Measurements from ENCODE around the gene CAB39L.

Gene CAB39L

DNA sequence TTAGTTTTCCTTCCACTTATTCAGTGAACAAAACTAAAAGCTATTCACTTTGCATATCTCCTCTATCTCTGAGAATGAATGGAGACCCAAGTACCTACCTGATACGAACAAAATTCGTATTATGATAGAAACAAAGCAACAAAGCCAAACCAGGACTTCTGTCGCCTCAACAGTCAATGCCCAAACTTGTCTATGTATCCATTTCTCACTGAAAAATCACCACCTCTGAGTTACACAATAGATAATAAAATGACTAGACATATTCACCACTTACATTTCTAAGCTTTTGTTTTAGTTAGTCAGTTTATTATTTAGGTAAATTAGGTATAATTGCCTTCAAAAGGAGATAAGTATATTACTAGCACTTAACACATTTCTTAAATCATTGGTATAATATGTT, 67.7 kb downstream of the CAB39L start:
- H3K9ac ChIP-seq (ENCODE audit: low read depth, low read length, poor library complexity, severe bottlenecking): no peak overlapping the region
- H3K79me2 ChIP-seq (ENCODE audit: insufficient read depth, low read length): no peaks in the 10 kb centered on the region
- TF ChIP-seq EZH2phosphoT487 (IDR thresholded peaks at IDR 0.05; ENCODE audit: borderline replicate concordance): no peak
- TF ChIP-seq, protein P1, sequence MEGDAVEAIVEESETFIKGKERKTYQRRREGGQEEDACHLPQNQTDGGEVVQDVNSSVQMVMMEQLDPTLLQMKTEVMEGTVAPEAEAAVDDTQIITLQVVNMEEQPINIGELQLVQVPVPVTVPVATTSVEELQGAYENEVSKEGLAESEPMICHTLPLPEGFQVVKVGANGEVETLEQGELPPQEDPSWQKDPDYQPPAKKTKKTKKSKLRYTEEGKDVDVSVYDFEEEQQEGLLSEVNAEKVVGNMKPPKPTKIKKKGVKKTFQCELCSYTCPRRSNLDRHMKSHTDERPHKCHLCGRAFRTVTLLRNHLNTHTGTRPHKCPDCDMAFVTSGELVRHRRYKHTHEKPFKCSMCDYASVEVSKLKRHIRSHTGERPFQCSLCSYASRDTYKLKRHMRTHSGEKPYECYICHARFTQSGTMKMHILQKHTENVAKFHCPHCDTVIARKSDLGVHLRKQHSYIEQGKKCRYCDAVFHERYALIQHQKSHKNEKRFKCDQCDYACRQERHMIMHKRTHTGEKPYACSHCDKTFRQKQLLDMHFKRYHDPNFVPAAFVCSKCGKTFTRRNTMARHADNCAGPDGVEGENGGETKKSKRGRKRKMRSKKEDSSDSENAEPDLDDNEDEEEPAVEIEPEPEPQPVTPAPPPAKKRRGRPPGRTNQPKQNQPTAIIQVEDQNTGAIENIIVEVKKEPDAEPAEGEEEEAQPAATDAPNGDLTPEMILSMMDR (conservative IDR thresholded peaks at IDR 0.05; ENCODE audit: low read length): no peak
- H3K4me1 ChIP-seq (ENCODE audit: insufficient read depth, low read length, poor library complexity, severe bottlenecking): no peaks in the 10 kb centered on the region
- peaks cover 30% of the 10 kb centered on the region for H3K27me3 ChIP-seq (ENCODE audit: insufficient read depth, low read length, poor library complexity, severe bottlenecking)
- H4K20me1 ChIP-seq (ENCODE audit: insufficient read depth, low read length, poor library complexity, severe bottlenecking): no peaks in the 10 kb centered on the region
- H3K4me3 ChIP-seq (ENCODE audit: low read length, poor library complexity, severe bottlenecking): no peak overlapping the region
- H3K36me3 ChIP-seq (ENCODE audit: insufficient read depth, low read length): no peaks in the 10 kb centered on the region
- H3K9me3 ChIP-seq (ENCODE audit: insufficient read depth, low read depth, low read length): no peaks in the 10 kb centered on the region
- H3K4me2 ChIP-seq (ENCODE audit: low read depth, low read length, poor library complexity, severe bottlenecking): no peak overlapping the region
- no peak overlapping the region for H2AFZ ChIP-seq (ENCODE audit: low read length)
- H3F3A ChIP-seq (ENCODE audit: low read depth): no peaks in the 10 kb centered on the region
- H3K9me2 ChIP-seq (replicated peaks; ENCODE audit: low read depth, low read length): no peaks in the 10 kb centered on the region

DNA sequence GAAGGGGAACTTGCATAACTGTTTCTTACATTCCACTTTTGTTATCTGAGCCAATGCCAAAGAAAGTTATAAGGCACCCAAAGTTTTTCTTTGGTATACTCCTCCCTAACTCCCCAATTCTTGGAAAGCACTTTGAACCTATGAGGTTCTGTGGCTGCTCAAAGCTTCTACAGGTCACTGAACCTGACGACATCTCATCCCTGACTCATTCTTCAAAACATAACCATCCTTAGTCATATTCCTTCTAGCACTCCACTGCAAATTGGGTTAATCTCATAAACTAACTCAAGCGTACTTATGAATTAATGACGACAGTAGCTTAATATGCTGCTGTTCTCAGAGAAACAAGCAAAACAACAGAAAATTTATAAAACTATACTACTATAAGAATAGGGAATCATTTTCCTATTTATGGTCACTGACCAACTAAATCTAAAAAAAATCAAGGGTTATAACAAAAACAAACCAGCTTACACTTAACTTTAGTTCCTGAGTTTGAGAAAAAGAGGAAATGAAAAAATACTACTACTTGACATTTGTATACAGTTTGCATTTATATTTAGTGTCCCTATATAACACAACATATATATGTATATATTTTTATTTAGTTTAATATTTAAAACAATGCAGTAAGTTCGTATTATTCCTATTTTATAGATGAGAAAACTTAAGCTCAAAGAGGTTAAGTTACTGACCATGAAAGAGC, 69.1 kb downstream of the CAB39L start:
- Histone ChIP-seq H2AFZ (ENCODE audit: low read length) (no peak overlapping the region), H3K4me2 (ENCODE audit: low read depth, low read length, poor library complexity, severe bottlenecking) (no peak overlapping the region)

DNA sequence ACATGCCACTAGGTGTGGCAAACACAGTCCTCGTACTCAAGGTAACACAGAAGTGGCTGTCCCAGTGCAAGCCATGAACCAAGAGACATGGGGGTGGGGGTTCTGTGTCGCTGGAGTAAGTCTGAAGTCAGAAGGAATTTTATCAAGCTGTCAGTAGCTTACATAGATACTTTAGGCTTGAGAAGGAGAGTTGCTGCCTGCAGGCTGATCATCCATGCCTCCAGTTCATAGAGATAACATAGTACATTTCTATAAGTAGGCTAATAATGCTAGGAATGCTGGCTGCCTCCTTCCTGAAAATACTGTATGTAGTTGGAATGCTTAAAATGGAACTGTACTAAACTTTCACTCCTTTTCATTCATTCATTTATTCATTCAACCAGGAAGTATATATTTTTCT, 70.1 kb downstream of the CAB39L start:
- no peak overlapping the region for H3K4me2 ChIP-seq (ENCODE audit: low read depth, low read length, poor library complexity, severe bottlenecking)
- H2AFZ ChIP-seq (ENCODE audit: low read length): no peak overlapping the region

More for the DNA sequence above, 69.1 kb downstream of the CAB39L start:
- Histone ChIP-seq H3K4me1 (ENCODE audit: insufficient read depth, low read length, poor library complexity, severe bottlenecking) (no peaks in the 10 kb centered on the region), H3K79me2 (ENCODE audit: insufficient read depth, low read length) (no peaks in the 10 kb centered on the region), H3K27me3 (ENCODE audit: insufficient read depth, low read length, poor library complexity, severe bottlenecking) (peaks cover 41% of the 10 kb centered on the region), H3K4me3 (ENCODE audit: low read length, poor library complexity, severe bottlenecking) (no peak overlapping the region), H3K9me3 (ENCODE audit: insufficient read depth, low read depth, low read length) (no peaks in the 10 kb centered on the region), H4K20me1 (ENCODE audit: insufficient read depth, low read length, poor library complexity, severe bottlenecking) (no peaks in the 10 kb centered on the region), H3F3A (ENCODE audit: low read depth) (no peaks in the 10 kb centered on the region), H3K9me2 (replicated peaks; ENCODE audit: low read depth, low read length) (no peaks in the 10 kb centered on the region), H3K9ac (ENCODE audit: low read depth, low read length, poor library complexity, severe bottlenecking) (no peak overlapping the region), H3K36me3 (ENCODE audit: insufficient read depth, low read length) (no peaks in the 10 kb centered on the region)
- TF ChIP-seq, protein P1 (conservative IDR thresholded peaks at IDR 0.05; ENCODE audit: low read length): no peak
- no peak for TF ChIP-seq EZH2phosphoT487 (IDR thresholded peaks at IDR 0.05; ENCODE audit: borderline replicate concordance)

More for the DNA sequence above, 70.1 kb downstream of the CAB39L start:
- no peaks in the 10 kb centered on the region for H3K36me3 ChIP-seq (ENCODE audit: insufficient read depth, low read length)
- no peaks in the 10 kb centered on the region for H4K20me1 ChIP-seq (ENCODE audit: insufficient read depth, low read length, poor library complexity, severe bottlenecking)
- peaks cover 50% of the 10 kb centered on the region for H3K27me3 ChIP-seq (ENCODE audit: insufficient read depth, low read length, poor library complexity, severe bottlenecking)
- H3K79me2 ChIP-seq (ENCODE audit: insufficient read depth, low read length): no peaks in the 10 kb centered on the region
- TF ChIP-seq EZH2phosphoT487 (IDR thresholded peaks at IDR 0.05; ENCODE audit: borderline replicate concordance): no peak
- TF ChIP-seq, protein P1 (conservative IDR thresholded peaks at IDR 0.05; ENCODE audit: low read length): no peak
- H3K4me3 ChIP-seq (ENCODE audit: low read length, poor library complexity, severe bottlenecking): no peak overlapping the region
- H3K9ac ChIP-seq (ENCODE audit: low read depth, low read length, poor library complexity, severe bottlenecking): no peak overlapping the region
- H3K9me3 ChIP-seq (ENCODE audit: insufficient read depth, low read depth, low read length): no peaks in the 10 kb centered on the region
- no peaks in the 10 kb centered on the region for H3K4me1 ChIP-seq (ENCODE audit: insufficient read depth, low read length, poor library complexity, severe bottlenecking)
- no peaks in the 10 kb centered on the region for H3F3A ChIP-seq (ENCODE audit: low read depth)
- no peaks in the 10 kb centered on the region for H3K9me2 ChIP-seq (replicated peaks; ENCODE audit: low read depth, low read length)
